ENCODE data around the gene SEL1L3. TPM values are rescaled to one million over a fixed set of nuclear protein-coding genes. Genes with fewer than 3 reads are reported as not detected.

Gene SEL1L3
- polyA plus RNA-seq, 1 of the 3 experiments (the other 2 are of a cell fraction): 2.2 TPM

DNA sequence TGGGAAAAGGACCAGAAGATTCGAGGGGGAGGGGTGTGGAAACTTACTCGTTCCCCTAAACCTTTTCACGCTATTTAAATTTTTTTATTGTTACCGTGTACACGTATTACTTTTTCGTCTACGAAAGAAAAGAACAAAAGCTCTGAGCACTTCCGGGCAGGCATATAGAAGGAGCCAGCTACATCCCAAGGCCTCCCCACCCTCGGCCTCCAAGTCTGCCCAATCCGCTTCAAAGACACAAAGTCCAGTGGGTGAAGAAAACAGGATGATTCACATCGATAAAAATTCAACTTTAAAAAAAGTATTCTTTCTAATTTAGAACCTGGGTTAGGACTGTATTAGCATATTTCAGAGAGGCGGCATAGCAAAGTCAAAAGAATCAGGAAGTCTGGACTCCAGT is 23.1 kb downstream of the SEL1L3 start:
- Histone ChIP-seq H4K20me1 (ENCODE audit: insufficient read depth) (no peaks in the 10 kb centered on the region), H3K4me2 (no peak overlapping the region), H3K9ac (no peak overlapping the region), H3K4me3 (ENCODE audit: low read depth in 2 of 2, low read length in 1 of 2) (no peak overlapping the region), H2AFZ (ENCODE audit: low read depth) (no peak overlapping the region), H3K36me3 (replicated peaks in 1 of 2; ENCODE audit: control insufficient read depth in 1 of 2, insufficient read depth in 2 of 2, low read length in 1 of 2) (no peaks in the 10 kb centered on the region), H3F3A (replicated peaks; ENCODE audit: insufficient read depth) (no peaks in the 10 kb centered on the region), H3K9me3 (no peaks in the 10 kb centered on the region), H3K4me1 (ENCODE audit: control insufficient read depth in 1 of 2, insufficient read depth in 2 of 2, low read depth in 1 of 2, low read length in 1 of 2) (no peaks in the 10 kb centered on the region; a peak in 1 of 4 replicates), H3K27me3 (ENCODE audit: insufficient read depth) (no peaks in the 10 kb centered on the region), H3K79me2 (ENCODE audit: insufficient read depth) (no peaks in the 10 kb centered on the region), H3K9me2 (no peaks in the 10 kb centered on the region), H3K27ac (ENCODE audit: low read depth in 2 of 2, low read length in 1 of 2) (no peak overlapping the region)
- ChIA-PET POLR2A (no interaction called here), CTCF (interaction anchor here (1.2 kb wide), 1 partner anchor 25 kb away, joined by 3 read pairs; no protein-coding TSS in a partner anchor)
- WGBS (ENCODE audit: low lambda C conversion rate): 81% methylated on average over 12 of the region's 12 CpGs
- TF ChIP-seq SIN3A (IDR thresholded peaks at IDR 0.05; ENCODE audit: borderline replicate concordance, low read depth, low read length): no peak
- TF ChIP-seq USF1 (IDR thresholded peaks at IDR 0.05; ENCODE audit: borderline replicate concordance, low read depth): no peak
- no peak for TF ChIP-seq FOXJ3 (CRISPR knock-in tag; IDR thresholded peaks at IDR 0.05)
- DNase-seq: no peak

DNA sequence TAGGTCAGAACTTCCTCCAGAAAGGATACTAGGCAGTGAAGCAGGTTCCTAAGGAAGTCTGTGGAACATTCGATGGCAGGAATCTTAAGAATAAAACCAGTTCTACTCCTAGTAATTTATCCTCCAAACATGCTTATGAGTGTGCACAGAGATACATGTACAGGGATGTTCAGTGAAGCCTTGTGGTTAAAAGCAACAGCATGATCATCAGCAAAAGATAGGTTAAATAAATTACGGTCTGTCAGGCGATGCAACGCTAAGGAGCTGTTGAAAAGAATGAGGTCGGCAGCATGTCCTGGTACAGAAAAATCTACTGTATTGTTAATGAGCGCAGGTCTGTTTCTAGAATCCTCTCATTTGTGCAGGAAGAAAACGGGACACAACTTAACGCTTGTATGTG is 23.6 kb downstream of the SEL1L3 start:
- no peaks in the 10 kb centered on the region for H4K20me1 ChIP-seq (ENCODE audit: insufficient read depth)
- no peak overlapping the region for H2AFZ ChIP-seq (ENCODE audit: low read depth)
- H3F3A ChIP-seq (replicated peaks; ENCODE audit: insufficient read depth): no peaks in the 10 kb centered on the region
- H3K9me2 ChIP-seq: no peaks in the 10 kb centered on the region
- H3K4me2 ChIP-seq: no peak overlapping the region
- no peak for DNase-seq
- no peaks in the 10 kb centered on the region for H3K9me3 ChIP-seq
- ChIA-PET CTCF (interaction anchor here (1.2 kb wide), 1 partner anchor 26 kb away, joined by 3 read pairs; no protein-coding TSS in a partner anchor), POLR2A (no interaction called here)
- TF ChIP-seq, protein P1, sequence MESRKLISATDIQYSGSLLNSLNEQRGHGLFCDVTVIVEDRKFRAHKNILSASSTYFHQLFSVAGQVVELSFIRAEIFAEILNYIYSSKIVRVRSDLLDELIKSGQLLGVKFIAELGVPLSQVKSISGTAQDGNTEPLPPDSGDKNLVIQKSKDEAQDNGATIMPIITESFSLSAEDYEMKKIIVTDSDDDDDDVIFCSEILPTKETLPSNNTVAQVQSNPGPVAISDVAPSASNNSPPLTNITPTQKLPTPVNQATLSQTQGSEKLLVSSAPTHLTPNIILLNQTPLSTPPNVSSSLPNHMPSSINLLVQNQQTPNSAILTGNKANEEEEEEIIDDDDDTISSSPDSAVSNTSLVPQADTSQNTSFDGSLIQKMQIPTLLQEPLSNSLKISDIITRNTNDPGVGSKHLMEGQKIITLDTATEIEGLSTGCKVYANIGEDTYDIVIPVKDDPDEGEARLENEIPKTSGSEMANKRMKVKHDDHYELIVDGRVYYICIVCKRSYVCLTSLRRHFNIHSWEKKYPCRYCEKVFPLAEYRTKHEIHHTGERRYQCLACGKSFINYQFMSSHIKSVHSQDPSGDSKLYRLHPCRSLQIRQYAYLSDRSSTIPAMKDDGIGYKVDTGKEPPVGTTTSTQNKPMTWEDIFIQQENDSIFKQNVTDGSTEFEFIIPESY (IDR thresholded peaks at IDR 0.05; ENCODE audit: borderline replicate concordance, low read depth): no peak
- TF ChIP-seq TAF1 (IDR thresholded peaks at IDR 0.05; ENCODE audit: borderline replicate concordance, low read depth, low read length) (no peak), MEF2A (IDR thresholded peaks at IDR 0.05; ENCODE audit: borderline replicate concordance, low read depth) (no peak)
- TF ChIP-seq, protein P2, sequence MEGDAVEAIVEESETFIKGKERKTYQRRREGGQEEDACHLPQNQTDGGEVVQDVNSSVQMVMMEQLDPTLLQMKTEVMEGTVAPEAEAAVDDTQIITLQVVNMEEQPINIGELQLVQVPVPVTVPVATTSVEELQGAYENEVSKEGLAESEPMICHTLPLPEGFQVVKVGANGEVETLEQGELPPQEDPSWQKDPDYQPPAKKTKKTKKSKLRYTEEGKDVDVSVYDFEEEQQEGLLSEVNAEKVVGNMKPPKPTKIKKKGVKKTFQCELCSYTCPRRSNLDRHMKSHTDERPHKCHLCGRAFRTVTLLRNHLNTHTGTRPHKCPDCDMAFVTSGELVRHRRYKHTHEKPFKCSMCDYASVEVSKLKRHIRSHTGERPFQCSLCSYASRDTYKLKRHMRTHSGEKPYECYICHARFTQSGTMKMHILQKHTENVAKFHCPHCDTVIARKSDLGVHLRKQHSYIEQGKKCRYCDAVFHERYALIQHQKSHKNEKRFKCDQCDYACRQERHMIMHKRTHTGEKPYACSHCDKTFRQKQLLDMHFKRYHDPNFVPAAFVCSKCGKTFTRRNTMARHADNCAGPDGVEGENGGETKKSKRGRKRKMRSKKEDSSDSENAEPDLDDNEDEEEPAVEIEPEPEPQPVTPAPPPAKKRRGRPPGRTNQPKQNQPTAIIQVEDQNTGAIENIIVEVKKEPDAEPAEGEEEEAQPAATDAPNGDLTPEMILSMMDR (IDR thresholded peaks at IDR 0.05): no peak
- H3K36me3 ChIP-seq (replicated peaks in 1 of 2; ENCODE audit: control insufficient read depth in 1 of 2, insufficient read depth in 2 of 2, low read length in 1 of 2): no peaks in the 10 kb centered on the region
- H3K27ac ChIP-seq (ENCODE audit: low read depth in 2 of 2, low read length in 1 of 2): no peak overlapping the region
- H3K4me1 ChIP-seq (ENCODE audit: control insufficient read depth in 1 of 2, insufficient read depth in 2 of 2, low read depth in 1 of 2, low read length in 1 of 2): no peaks in the 10 kb centered on the region; a peak in 1 of 4 replicates
- no peak overlapping the region for H3K4me3 ChIP-seq (ENCODE audit: low read depth in 2 of 2, low read length in 1 of 2)
- no peak overlapping the region for H3K9ac ChIP-seq
- H3K79me2 ChIP-seq (ENCODE audit: insufficient read depth): no peaks in the 10 kb centered on the region
- 72% methylated on average over 8 of the region's 8 CpGs for WGBS (ENCODE audit: low lambda C conversion rate)
- H3K27me3 ChIP-seq (ENCODE audit: insufficient read depth): no peaks in the 10 kb centered on the region
